ENCODE data around the gene ACOD1. TPM values are rescaled to one million over a fixed set of nuclear protein-coding genes. Genes with fewer than 3 reads are reported as not detected.

ACOD1 gene
- total and polyA plus RNA-seq, 10 of the 15 experiments (the other 5 are each of a cell fraction or from before 2014, with no cell fraction given) = not detected

GRCh38 chr13:77000475-77000874 is 52.2 kb downstream of the ACOD1 start:
- DNase-seq (ENCODE audit: low read depth, low spot score) (no peak), ATAC-seq (no peak), FAIRE-seq (no peak)
- no peak overlapping the region for H3K27ac ChIP-seq (ENCODE audit: control insufficient read depth, insufficient read depth)
- RAD21 ChIA-PET (ENCODE audit: unreplicated experiment) = interaction anchor here (1.8 kb wide), 1 partner anchor 7 kb away, joined by 9 read pairs; no protein-coding TSS in a partner anchor
- H3K4me1 ChIP-seq (ENCODE audit: control insufficient read depth, insufficient read depth, low read length) = 0 out of 2 replicates have a peak, but pooled peaks cover 3% of the 10 kb centered on the region
- SMC1A ChIA-PET (ENCODE audit: uncharacterized antibody, unreplicated experiment) = interaction anchor here (0.8 to 2.1 kb wide), 6 partner anchors 7 to 23 kb away, joined by 3 to 11 read pairs (median 4); no protein-coding TSS in a partner anchor
- H3K36me3 ChIP-seq (ENCODE audit: control insufficient read depth in 2 of 2, insufficient read depth in 2 of 2, low read length in 1 of 2) = peaks cover 1 to 17% of the 10 kb centered on the region in 2 experiments
- no peaks in the 10 kb centered on the region for H3K9me3 ChIP-seq (replicated peaks; ENCODE audit: control insufficient read depth, insufficient read depth, low read length)
- no peaks in the 10 kb centered on the region for H4K20me1 ChIP-seq (ENCODE audit: control insufficient read depth, insufficient read depth)
- intact Hi-C loops (cut with micrococcal nuclease; ENCODE audit: unreplicated experiment) = no loop called here
- H2AFZ ChIP-seq (ENCODE audit: control insufficient read depth, low read depth, low read length) = no peak overlapping the region
- no peaks in the 10 kb centered on the region for H3K27me3 ChIP-seq (replicated peaks in 1 of 2; ENCODE audit: control insufficient read depth in 2 of 2, insufficient read depth in 2 of 2, low read length in 1 of 2)
- in situ Hi-C loops (cut with MboI) = loop anchor here (25.0 kb wide), 1 partner anchor 1637 kb away; no protein-coding TSS in a partner anchor
- no peak overlapping the region for H3K4me3 ChIP-seq
- TF ChIP-seq SREBF2 (IDR thresholded peaks at IDR 0.05; ENCODE audit: low read length) = no peak
- TF ChIP-seq LARP7 (IDR thresholded peaks at IDR 0.05) = no peak
- no peak for TF ChIP-seq ZNF217 (IDR thresholded peaks at IDR 0.05)
- TF ChIP-seq CEBPB (IDR thresholded peaks at IDR 0.05; ENCODE audit: borderline replicate concordance in 1 of 2, low read depth in 2 of 2, low read length in 2 of 2) = no peak
- TF ChIP-seq RELA (IDR thresholded peaks at IDR 0.05; ENCODE audit: borderline replicate concordance, partially characterized antibody) = no peak
- no peak for TF ChIP-seq IKZF2 (IDR thresholded peaks at IDR 0.05)
- TF ChIP-seq FOS (IDR thresholded peaks at IDR 0.05; ENCODE audit: borderline replicate concordance, extremely low read depth, insufficient read length) = no peak
- no peak for TF ChIP-seq EGR1 (IDR thresholded peaks at IDR 0.05; ENCODE audit: borderline replicate concordance in 1 of 2, low read depth in 2 of 2, low read length in 2 of 2)
- TF ChIP-seq JUND (IDR thresholded peaks at IDR 0.05; ENCODE audit: low read depth, low read length) = no peak
- TF ChIP-seq POLR2AphosphoS5 (IDR thresholded peaks at IDR 0.05; ENCODE audit: low read length) = no peak
- TF ChIP-seq TCF7 (IDR thresholded peaks at IDR 0.05; ENCODE audit: borderline replicate concordance) = no peak
- TF ChIP-seq IRF4 (IDR thresholded peaks at IDR 0.05; ENCODE audit: low read depth, low read length) = no peak
- no peak for TF ChIP-seq CHD1 (IDR thresholded peaks at IDR 0.05; ENCODE audit: low read depth, low read length)
- TF ChIP-seq, protein P1, sequence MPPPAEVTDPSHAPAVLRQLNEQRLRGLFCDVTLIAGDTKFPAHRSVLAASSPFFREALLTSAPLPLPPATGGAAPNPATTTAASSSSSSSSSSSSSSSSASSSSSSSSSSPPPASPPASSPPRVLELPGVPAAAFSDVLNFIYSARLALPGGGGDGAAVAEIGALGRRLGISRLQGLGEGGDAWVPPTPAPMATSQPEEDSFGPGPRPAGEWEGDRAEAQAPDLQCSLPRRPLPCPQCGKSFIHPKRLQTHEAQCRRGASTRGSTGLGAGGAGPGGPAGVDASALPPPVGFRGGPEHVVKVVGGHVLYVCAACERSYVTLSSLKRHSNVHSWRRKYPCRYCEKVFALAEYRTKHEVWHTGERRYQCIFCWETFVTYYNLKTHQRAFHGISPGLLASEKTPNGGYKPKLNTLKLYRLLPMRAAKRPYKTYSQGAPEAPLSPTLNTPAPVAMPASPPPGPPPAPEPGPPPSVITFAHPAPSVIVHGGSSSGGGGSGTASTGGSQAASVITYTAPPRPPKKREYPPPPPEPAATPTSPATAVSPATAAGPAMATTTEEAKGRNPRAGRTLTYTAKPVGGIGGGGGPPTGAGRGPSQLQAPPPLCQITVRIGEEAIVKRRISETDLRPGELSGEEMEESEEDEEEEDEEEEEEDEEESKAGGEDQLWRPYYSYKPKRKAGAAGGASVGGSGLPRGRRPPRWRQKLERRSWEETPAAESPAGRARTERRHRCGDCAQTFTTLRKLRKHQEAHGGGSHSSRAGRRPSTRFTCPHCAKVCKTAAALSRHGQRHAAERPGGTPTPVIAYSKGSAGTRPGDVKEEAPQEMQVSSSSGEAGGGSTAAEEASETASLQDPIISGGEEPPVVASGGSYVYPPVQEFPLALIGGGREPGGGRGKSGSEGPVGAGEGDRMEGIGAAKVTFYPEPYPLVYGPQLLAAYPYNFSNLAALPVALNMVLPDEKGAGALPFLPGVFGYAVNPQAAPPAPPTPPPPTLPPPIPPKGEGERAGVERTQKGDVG (CRISPR knock-in tag; IDR thresholded peaks at IDR 0.05) = no peak
- no peak for TF ChIP-seq SUPT20H (IDR thresholded peaks at IDR 0.05; ENCODE audit: borderline replicate concordance, control insufficient read depth, low read depth, low read length)
- no peaks in the 10 kb centered on the region for H3K79me2 ChIP-seq (ENCODE audit: control insufficient read depth, insufficient read depth, low read length)
- H3K4me2 ChIP-seq (ENCODE audit: control insufficient read depth, insufficient read depth) = no peak overlapping the region
- POLR2A ChIA-PET = interaction anchor here (0.7 to 2.1 kb wide), 2 partner anchors 8 to 14 kb away, joined by 3 to 16 read pairs; partner anchors contain the start of gene CLN5
- no TSS peak for BruUV-seq (replicated peaks)
- WGBS (ENCODE audit: insufficient coverage, insufficient replicate concordance, low lambda C conversion rate, missing lambda C conversion rate) = 58% methylated on average over 1 of the region's 1 CpG
- no peak overlapping the region for H3K9ac ChIP-seq (ENCODE audit: control insufficient read depth, insufficient read depth, low read length)
- CTCF ChIA-PET = interaction anchor here (2.8 to 5.7 kb wide), 4 partner anchors 8 to 20 kb away, joined by 14 to 47 read pairs (median 21); partner anchors contain the start of gene CLN5

All from GM12878 (cell line).